Activated CD4-positive, alpha-beta T cell treated with anti-CD3 and anti-CD28 coated beads for 1 hour (primary cell): ENCODE data around the gene TEF.
"Not testable (repeated sequence)": the region's sequence is repeated elsewhere in the genome, so short reads cannot be mapped to it uniquely, and the experiment has no call there.

Experiments used
- DNase-seq: peaks from one replicate; pipeline ENCODE4 v3.0.0-alpha.2; 2020

The TEF gene

GRCh38 chr22:41429951-41430332, 48.2 kb downstream of the TEF start:
- DNase-seq = no peak

- DNase-seq = no peak
Measured at GRCh38 chr22:41431656-41432055, 49.9 kb downstream of the TEF start.

- DNase-seq = not testable (repeated sequence)
Measured at GRCh38 chr22:41433480-41433879, 51.7 kb downstream of the TEF start.

DNA sequence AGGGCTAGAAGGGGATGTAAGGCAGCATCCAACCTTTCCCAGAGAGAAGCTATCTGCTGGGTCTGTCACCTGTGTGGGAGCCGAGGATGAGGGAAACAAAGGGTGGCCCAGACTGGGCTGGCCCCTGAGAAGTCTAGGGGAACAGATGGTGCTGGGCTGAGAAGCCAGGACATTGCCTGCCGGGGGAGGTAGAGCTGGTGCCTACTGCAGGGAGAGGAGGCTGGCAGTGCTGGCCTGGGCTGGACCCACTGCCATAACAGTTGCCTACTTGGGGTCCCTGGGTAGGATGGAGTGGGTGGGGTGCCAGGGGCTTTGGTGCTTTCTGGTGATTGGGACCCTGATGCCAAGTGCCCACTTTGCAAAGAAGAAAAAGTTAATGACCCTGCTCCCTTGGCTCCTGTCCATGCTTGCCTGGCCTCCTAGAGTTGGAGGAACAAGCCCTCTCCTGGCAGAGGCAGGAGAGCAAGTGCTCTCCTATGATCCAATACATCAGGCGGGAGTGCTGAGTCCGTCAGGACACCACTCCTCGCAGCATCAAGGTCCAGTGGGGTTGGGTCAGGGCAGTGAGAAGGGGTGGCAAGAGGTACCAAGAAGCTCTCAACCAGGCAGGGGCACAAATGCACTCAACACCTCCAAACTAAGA, 52.7 kb downstream of the TEF start:
- DNase-seq = not testable (repeated sequence)

- no peak for DNase-seq
Measured at GRCh38 chr22:41435560-41435959, 53.8 kb downstream of the TEF start.

- no peak for DNase-seq
Measured at GRCh38 chr22:41436322-41437113, 54.8 kb downstream of the TEF start.

- DNase-seq = no peak
Measured at GRCh38 chr22:41437198-41437597, 55.5 kb downstream of the TEF start.

DNA sequence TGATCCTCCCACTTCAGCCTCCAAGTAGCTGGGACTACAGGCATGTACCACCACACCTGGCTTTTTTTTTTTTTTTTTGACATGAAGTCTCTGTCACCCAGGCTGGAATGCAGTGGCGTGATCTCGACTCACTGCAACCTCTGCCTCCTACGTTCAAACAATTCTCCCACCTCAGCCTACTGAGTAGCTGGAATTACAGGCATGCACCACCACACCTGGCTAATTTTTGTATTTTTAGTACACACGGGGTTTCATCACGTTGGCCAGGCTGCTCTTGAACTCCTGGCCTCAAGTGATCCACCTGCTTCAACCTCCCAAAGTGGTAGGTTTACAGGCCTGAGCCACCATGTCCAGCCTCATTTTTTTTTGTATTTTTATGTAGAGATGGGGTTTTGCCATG, 58.8 kb downstream of the TEF start:
- DNase-seq = not testable (repeated sequence)

DNA sequence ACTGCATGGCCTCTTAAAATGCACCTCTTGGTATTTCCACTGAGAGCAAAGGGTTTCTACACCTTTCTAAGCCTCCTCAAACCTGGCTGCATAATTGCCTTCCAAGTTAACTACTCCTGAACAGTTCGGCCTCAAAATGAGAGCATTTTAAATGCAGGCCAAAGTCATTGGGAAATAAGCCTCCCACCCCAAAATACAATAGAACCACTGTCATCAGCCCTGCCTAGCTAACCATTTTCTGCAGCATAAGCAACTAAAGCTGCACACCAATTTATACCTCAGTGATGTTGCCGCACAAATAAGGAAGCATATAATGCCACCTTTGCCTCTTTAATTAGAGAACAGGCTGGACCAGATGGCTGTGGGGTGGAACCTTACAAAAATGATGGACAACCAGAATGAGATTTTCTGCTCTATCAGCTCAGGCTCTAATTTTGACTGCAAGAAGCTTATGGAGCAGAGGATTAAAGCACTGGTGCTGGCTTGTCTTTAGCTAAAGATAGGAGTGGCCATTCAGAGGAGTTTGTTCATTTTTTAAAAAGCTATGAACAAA, 60.6 kb downstream of the TEF start:
- no peak for DNase-seq

DNA sequence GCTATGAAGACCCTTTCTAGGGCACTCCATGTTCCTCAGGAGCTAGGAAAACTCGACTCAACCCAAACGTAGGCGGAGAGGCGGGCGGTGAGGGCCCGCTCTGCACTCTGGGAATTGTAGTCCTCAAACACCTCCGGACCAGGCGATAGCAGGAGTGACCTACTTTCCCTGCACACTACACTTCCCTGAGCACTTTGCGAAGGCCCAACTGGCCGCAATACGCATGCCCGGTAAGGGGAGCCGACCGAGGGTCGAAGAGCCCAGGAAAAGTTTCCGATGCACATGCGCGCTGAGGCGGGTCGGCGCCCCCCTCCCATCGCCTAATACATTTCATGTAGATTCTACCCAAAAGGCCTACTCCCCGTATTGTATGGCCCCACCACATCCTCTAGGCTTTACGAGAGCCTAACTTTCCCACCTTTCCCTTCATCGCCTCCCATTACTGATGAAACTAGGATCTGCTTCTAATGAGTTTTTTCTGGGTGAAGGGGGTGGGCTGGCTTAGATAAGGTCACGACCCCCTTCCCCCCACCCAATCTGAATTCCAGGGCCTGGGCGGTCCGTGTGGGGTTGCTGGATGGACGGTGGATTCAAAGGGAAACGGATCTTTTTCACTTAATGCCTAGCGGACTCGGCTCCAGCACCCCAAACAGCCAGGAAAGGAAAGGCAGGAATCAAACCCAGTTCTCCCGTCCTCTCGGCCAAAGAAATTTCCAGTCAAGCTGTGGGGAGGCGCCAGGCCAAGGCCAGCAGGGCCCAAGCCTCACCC, 62.8 kb downstream of the TEF start:
- peak; percentile 78 for DNase-seq

- no peak for DNase-seq
Measured at GRCh38 chr22:41445129-41446056, 63.7 kb downstream of the TEF start.

- no peak for DNase-seq
Measured at GRCh38 chr22:41446057-41446501, 64.3 kb downstream of the TEF start.

- peak; percentile 94 for DNase-seq
Measured at GRCh38 chr22:41446639-41447434, 65.1 kb downstream of the TEF start, which contains the start of gene TOB2. Gene TOB2 (minus strand): TSS chr22:41446801. CDS start chr22:41437345, 9,456 bp downstream.

DNA sequence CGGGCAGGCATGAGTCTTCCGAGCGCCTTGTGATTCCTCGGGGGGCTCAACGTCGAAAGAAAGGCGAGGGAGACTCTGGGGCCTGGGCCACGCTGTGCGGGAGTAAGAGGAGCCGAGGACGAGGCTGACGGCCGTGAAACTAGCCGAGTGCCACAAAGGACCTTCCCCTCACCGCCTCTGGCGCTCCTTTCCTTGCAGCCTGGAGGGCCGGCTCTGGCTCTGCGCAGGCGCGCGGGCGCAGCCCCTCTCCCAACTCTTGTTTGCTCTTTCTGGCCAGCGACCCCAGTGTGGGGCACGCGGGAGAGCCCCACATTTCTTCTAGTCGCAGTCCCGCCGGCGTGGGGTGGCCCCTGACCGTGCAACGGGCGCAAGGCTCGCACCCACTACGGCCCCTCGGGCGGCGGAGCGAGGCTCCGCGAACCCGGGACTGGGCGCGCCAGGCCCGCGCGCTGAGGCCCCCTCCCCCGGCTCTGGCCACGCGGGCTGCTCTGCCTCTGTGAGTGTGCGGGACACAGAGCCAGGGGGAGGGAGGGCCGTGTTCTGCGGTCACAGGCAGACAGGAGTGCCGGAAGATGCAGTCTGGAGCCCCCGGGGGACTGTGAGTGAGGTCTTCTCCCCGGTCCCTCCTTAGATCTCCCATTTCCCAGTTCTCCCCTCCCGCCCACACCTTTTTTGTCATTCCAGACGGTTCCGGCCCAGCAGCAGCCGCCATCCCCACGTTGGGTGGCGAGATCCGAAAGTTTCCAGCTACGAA, 65.9 kb downstream of the TEF start:
- peak; percentile 38 for DNase-seq

- DNase-seq = peak; percentile 81
Measured at GRCh38 chr22:41448189-41448808, 66.6 kb downstream of the TEF start.
